Calu3 (cell line): ENCODE data around the gene ADGRD1. TPM values are rescaled to one million over a fixed set of nuclear protein-coding genes. Genes with fewer than 3 reads are reported as not detected.

Experiments used
- BruUV-seq: library from RNA; stranded (reverse); fragments of 400-500 nt; replicated peaks from 2 replicates; lab custom pipeline; 2021; lab: Mats Ljungman, UMichigan
- CTCF ChIA-PET: fragments of 300-600 bp; sonication (Branson Sonifier 250); formaldehyde crosslinking; loops from one replicate; lab custom pipeline; 2022; ENCODE audit warnings: antibody characterized with exemption; lab: Charles Lee
- DNase-seq: peaks from one replicate; pipeline ENCODE4 v3.0.0; 2022
- H3K27ac Mint-ChIP-seq: one replicate; pipeline ENCODE4 v1.8.0; 2022; ENCODE audit warnings: mixed read lengths; ENCODE audit not compliant: unreplicated experiment
- H3K27me3 Mint-ChIP-seq: one replicate; pipeline ENCODE4 v1.8.0; 2022; ENCODE audit warnings: mixed read lengths; ENCODE audit not compliant: unreplicated experiment
- H3K36me3 Mint-ChIP-seq: one replicate; pipeline ENCODE4 v1.8.0; 2022; ENCODE audit warnings: mild to moderate bottlenecking, moderate library complexity, mixed read lengths; ENCODE audit not compliant: insufficient read depth, unreplicated experiment
- H3K4me1 Mint-ChIP-seq: one replicate; pipeline ENCODE4 v1.8.0; 2022; ENCODE audit warnings: mild to moderate bottlenecking, low read depth, mixed read lengths; ENCODE audit not compliant: unreplicated experiment
- H3K4me3 Mint-ChIP-seq: one replicate; pipeline ENCODE4 v1.8.0; 2022; ENCODE audit warnings: mild to moderate bottlenecking, low read depth, moderate library complexity, mixed read lengths; ENCODE audit not compliant: unreplicated experiment
- H3K9me3 Mint-ChIP-seq: one replicate; pipeline ENCODE4 v1.8.0; 2022; ENCODE audit warnings: low read depth, mixed read lengths; ENCODE audit not compliant: unreplicated experiment
- intact Hi-C: fragments of 100-400 bp; cut with micrococcal nuclease; formaldehyde crosslinking; loops from one replicate; pipeline ENCODE4 v1.10.0; 2022; ENCODE audit not compliant: unreplicated experiment
- total RNA-seq: library from RNA; stranded (reverse); gene quantifications from 2 replicates; pipeline ENCODE4 v1.2.3, GENCODE V29; 2022
- TF ChIP-seq, protein P1 (sequence below): fragments of 200-600 bp; IDR thresholded peaks from one replicate; pipeline ENCODE4 v1.8.0; 2022; ENCODE audit warnings: antibody characterized with exemption; ENCODE audit not compliant: unreplicated experiment

ADGRD1 gene
- total RNA-seq, 1 experiment from 2014 or later, result not detected

DNA sequence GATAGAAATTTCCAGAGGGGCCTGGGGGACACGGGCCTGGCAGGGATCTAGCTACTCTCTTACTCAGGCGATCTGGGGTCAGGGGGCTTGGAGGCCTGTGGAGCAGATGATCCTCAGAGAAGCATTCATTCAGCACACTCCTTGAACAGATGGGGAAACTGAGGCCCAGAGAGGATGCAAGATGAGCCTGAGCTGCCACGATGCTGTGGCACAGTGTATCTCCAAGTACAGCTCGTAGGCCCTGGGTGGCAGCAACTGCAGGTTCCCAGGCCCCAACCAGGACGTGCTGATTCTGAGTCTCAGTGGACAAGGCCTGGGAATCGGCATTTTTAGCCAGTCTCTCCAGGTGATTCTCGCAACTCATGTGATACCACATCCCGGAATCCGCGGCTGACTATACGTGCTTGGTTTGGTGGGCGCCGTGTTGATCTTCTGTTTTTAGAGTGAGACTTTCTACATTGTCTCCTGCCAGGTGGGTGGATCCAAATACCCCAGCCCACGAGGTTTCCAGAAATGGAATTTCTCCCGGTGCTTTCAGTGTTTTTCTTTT is 22.5 kb downstream of the ADGRD1 start:
- Mint-ChIP-seq H3K27me3 (peaks cover 41% of the 10 kb centered on the region), H3K36me3 (no peaks in the 10 kb centered on the region), H3K4me1 (no peaks in the 10 kb centered on the region), H3K9me3 (no peaks in the 10 kb centered on the region), H3K4me3 (no peak overlapping the region), H3K27ac (no peak overlapping the region)
- no TSS peak for BruUV-seq
- TF ChIP-seq, protein P1, sequence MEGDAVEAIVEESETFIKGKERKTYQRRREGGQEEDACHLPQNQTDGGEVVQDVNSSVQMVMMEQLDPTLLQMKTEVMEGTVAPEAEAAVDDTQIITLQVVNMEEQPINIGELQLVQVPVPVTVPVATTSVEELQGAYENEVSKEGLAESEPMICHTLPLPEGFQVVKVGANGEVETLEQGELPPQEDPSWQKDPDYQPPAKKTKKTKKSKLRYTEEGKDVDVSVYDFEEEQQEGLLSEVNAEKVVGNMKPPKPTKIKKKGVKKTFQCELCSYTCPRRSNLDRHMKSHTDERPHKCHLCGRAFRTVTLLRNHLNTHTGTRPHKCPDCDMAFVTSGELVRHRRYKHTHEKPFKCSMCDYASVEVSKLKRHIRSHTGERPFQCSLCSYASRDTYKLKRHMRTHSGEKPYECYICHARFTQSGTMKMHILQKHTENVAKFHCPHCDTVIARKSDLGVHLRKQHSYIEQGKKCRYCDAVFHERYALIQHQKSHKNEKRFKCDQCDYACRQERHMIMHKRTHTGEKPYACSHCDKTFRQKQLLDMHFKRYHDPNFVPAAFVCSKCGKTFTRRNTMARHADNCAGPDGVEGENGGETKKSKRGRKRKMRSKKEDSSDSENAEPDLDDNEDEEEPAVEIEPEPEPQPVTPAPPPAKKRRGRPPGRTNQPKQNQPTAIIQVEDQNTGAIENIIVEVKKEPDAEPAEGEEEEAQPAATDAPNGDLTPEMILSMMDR, result no peak
- CTCF ChIA-PET, result no interaction called here
- intact Hi-C loops, result no loop called here
- no peak for DNase-seq

DNA sequence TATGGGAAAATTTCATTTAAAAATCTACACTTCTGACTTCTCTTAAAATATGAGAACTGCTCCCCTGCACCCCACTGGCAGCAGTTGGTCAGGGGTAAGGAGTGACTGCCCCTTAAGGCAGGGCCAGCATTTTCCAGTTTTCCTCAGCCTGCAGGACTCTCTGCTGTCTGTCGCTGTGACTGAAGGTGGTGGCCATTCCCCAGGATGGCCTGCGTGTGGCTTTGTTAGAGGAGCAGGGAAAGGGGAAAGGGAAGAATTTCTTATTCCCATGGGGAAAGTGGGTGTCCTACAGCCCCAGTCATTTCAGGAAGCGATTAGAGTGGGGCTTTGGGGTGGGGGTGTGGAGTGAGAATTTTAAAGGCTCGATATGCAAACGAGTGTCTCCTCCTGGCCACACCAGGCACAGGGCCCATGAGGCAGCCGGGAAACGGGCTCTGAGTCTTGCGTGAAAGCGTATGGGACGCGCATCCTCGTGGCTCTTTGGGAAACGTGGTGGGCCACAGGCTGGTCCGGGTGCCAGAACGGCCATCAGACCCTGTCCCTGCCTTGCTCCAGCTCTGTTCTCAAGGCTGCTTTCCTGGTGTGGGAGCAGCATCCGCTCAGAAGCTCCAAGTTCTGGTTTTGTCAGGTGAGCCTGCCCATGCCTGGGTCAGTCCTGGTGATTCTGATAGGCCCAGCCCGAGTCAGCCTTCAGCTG is 23.5 kb downstream of the ADGRD1 start:
- TF ChIP-seq, protein P1, result no peak
- H3K27me3 Mint-ChIP-seq, result peaks cover 41% of the 10 kb centered on the region
- no peak overlapping the region for H3K4me3 Mint-ChIP-seq
- H3K36me3 Mint-ChIP-seq, result no peaks in the 10 kb centered on the region
- intact Hi-C loops, result no loop called here
- no TSS peak for BruUV-seq
- H3K9me3 Mint-ChIP-seq, result no peaks in the 10 kb centered on the region
- no peaks in the 10 kb centered on the region for H3K4me1 Mint-ChIP-seq
- CTCF ChIA-PET, result interaction anchor here (1.6 kb wide), 1 partner anchor 8 kb away, joined by 4 read pairs; no protein-coding TSS in a partner anchor
- no peak overlapping the region for H3K27ac Mint-ChIP-seq
- DNase-seq, result no peak

DNA sequence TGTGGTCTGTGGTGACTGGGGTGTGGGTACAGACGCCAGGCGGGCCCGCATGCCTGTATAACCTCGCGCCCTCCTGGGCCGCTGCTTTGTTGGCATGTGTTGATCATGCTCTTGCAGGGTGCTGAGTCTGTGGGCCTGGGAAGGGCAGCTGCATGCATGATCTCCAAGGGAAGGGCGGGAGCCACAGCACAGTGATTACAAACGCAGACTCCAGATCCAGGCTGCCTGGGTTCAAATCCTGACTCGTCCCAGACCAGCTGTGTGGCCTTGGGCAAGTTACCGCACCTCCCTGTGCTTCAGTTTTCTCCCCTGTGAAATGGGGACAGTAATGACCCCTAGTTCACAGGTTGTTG is 24.0 kb downstream of the ADGRD1 start:
- DNase-seq, result no peak
- H3K36me3 Mint-ChIP-seq, result no peaks in the 10 kb centered on the region
- CTCF ChIA-PET, result interaction anchor here (1.6 kb wide), 1 partner anchor 8 kb away, joined by 4 read pairs; no protein-coding TSS in a partner anchor
- BruUV-seq, result no TSS peak
- no peaks in the 10 kb centered on the region for H3K4me1 Mint-ChIP-seq
- no peak overlapping the region for H3K27ac Mint-ChIP-seq
- H3K9me3 Mint-ChIP-seq, result no peaks in the 10 kb centered on the region
- no peak overlapping the region for H3K4me3 Mint-ChIP-seq
- TF ChIP-seq, protein P1, result no peak
- intact Hi-C loops, result no loop called here
- peaks cover 41% of the 10 kb centered on the region for H3K27me3 Mint-ChIP-seq

DNA sequence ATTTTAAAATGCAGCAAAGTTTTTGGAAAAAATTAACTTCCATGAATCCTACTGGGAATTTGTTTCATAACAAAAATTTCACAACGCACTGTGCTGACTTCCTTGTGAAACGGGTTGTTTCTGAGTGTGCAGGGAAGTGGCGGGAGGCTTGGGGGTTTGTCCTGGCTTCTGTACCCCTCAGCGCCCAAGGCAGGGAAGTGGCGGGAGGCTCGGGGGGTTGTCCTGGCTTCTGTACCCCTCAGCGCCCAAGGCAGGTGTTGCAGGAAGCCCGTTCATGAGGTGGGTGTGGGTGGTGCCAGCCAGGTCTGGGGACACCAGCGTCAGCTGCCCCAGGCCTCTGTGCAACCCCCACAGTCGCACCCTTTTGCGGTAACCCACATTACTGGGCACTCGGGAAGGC is 25.1 kb downstream of the ADGRD1 start:
- CTCF ChIA-PET, result interaction anchor here (1.6 kb wide), 1 partner anchor 10 kb away, joined by 4 read pairs; no protein-coding TSS in a partner anchor
- Mint-ChIP-seq H3K36me3 (no peaks in the 10 kb centered on the region), H3K27me3 (peaks cover 37% of the 10 kb centered on the region), H3K4me3 (no peak overlapping the region), H3K27ac (no peak overlapping the region), H3K9me3 (no peaks in the 10 kb centered on the region), H3K4me1 (no peaks in the 10 kb centered on the region)
- intact Hi-C loops, result no loop called here
- TF ChIP-seq, protein P1, result no peak
- no TSS peak for BruUV-seq
- DNase-seq, result no peak
